Neural crest cell (in vitro differentiated cells): ENCODE results near the gene VCAN. TPM values are rescaled to one million over a fixed set of nuclear protein-coding genes. Genes with fewer than 3 reads are reported as not detected.

Experiments used
- DNase-seq: peaks from one replicate; pipeline ENCODE4 v3.0.0; 2021; ENCODE audit warnings: low read depth, mixed read lengths, low spot score
- H3K27ac Mint-ChIP-seq: one replicate; pipeline ENCODE4 v1.8.0; 2021; ENCODE audit warnings: mild to moderate bottlenecking, mixed read lengths; ENCODE audit not compliant: unreplicated experiment
- H3K27me3 Mint-ChIP-seq: 2 replicates; pipeline ENCODE4 v1.8.0; 2021; ENCODE audit warnings: low read depth, mild to moderate bottlenecking, mixed read lengths
- H3K36me3 Mint-ChIP-seq: 2 replicates; pipeline ENCODE4 v1.8.0; 2021; ENCODE audit warnings: low read depth, mild to moderate bottlenecking, mixed read lengths
- H3K4me1 Mint-ChIP-seq: 2 replicates; pipeline ENCODE4 v1.8.0; 2021; ENCODE audit warnings: mixed read lengths
- H3K4me3 Mint-ChIP-seq: one replicate; pipeline ENCODE4 v1.8.0; 2021; ENCODE audit warnings: mild to moderate bottlenecking, mixed read lengths
- H3K9me3 Mint-ChIP-seq: 2 replicates; pipeline ENCODE4 v1.8.0; 2021; ENCODE audit warnings: mixed read lengths
- CTCF ChIP-seq: fragments of 200-600 bp; sonication (generic); conservative IDR thresholded peaks from 2 replicates; pipeline ENCODE4 v1.5.0; 2021; ENCODE audit warnings: antibody characterized with exemption, mild to moderate bottlenecking
- total RNA-seq: library from RNA; stranded (reverse); gene quantifications from 2 replicates; pipeline ENCODE4 v1.2.1, GENCODE V29; 2021

The VCAN gene
- total RNA-seq, 1 donor from 2014 or later, result 236 TPM

GRCh38 chr5:83467371-83468035 is 4.0 kb upstream of the VCAN start:
- H3K27me3 Mint-ChIP-seq, result peaks cover 3% of the 10 kb centered on the region
- peaks cover 6% of the 10 kb centered on the region for H3K36me3 Mint-ChIP-seq
- peaks cover 2% of the 10 kb centered on the region for H3K9me3 Mint-ChIP-seq
- TF ChIP-seq CTCF, result no peak
- no peak overlapping the region for H3K27ac Mint-ChIP-seq
- H3K4me1 Mint-ChIP-seq, result peaks cover 39% of the 10 kb centered on the region
- no peak for DNase-seq
- H3K4me3 Mint-ChIP-seq, result peak overlapping the region; percentile 14

DNA sequence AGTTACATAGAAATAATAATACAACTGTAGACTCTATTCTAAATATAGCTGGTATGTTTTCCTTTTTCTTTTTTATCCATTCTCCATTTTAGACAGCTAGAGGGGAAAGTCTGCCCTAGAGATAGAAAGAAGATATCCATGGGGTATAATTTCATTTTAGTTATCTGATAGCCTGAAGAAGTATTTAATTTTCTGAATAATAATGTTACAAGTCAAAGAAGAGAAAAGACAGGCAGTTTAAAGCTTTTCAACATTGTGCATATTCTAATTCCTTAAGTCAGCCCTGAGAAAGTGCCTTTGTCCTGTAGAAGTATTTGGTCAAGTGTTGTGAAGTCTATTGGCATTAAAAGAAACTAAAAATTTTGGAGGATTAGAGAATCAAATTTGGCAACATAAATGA is 2.5 kb upstream of the VCAN start:
- Mint-ChIP-seq H3K4me3 (peak overlapping the region; percentile 95), H3K27me3 (peaks cover 6% of the 10 kb centered on the region), H3K27ac (no peak overlapping the region), H3K4me1 (peaks cover 42% of the 10 kb centered on the region), H3K36me3 (peaks cover 3% of the 10 kb centered on the region), H3K9me3 (peaks cover under 1% of the 10 kb centered on the region)
- DNase-seq, result no peak
- TF ChIP-seq CTCF, result no peak

GRCh38 chr5:83470526-83471404 is 779 bp upstream of the VCAN start:
- no peak for TF ChIP-seq CTCF
- peak; percentile 58 for DNase-seq
- H3K36me3 Mint-ChIP-seq, result peaks cover 3% of the 10 kb centered on the region
- H3K4me3 Mint-ChIP-seq, result peak overlapping the region; percentile 95
- peaks cover 6% of the 10 kb centered on the region for H3K27me3 Mint-ChIP-seq
- H3K27ac Mint-ChIP-seq, result peak overlapping the region; percentile 96
- peaks cover 53% of the 10 kb centered on the region for H3K4me1 Mint-ChIP-seq
- no peaks in the 10 kb centered on the region for H3K9me3 Mint-ChIP-seq

- Mint-ChIP-seq H3K4me3 (peak overlapping the region; percentile 95), H3K4me1 (peaks cover 61% of the 10 kb centered on the region), H3K9me3 (no peaks in the 10 kb centered on the region), H3K27me3 (peaks cover 6% of the 10 kb centered on the region), H3K27ac (peak overlapping the region; percentile 96), H3K36me3 (peaks cover 3% of the 10 kb centered on the region)
- DNase-seq, result no peak
- TF ChIP-seq CTCF, result no peak
Observed at GRCh38 chr5:83472213-83472507, 616 bp downstream of the VCAN start.

- no peaks in the 10 kb centered on the region for H3K9me3 Mint-ChIP-seq
- peak overlapping the region; percentile 96 for H3K27ac Mint-ChIP-seq
- peaks cover 3% of the 10 kb centered on the region for H3K36me3 Mint-ChIP-seq
- peaks cover 6% of the 10 kb centered on the region for H3K27me3 Mint-ChIP-seq
- H3K4me3 Mint-ChIP-seq, result peak overlapping the region; percentile 95
- H3K4me1 Mint-ChIP-seq, result peaks cover 56% of the 10 kb centered on the region
- peak; percentile 52 for DNase-seq
- TF ChIP-seq CTCF, result no peak
Observed at GRCh38 chr5:83472508-83473345, 1.2 kb downstream of the VCAN start.
